SH-SY5Y (cell line): ENCODE results near the gene SEZ6L2.

Source experiments
- GATA2 ChIP-seq: IDR thresholded peaks from 2 replicates; pipeline ENCODE4 v1.6.1; 2011; ENCODE audit warnings: mild to moderate bottlenecking, low read depth, low read length
- GATA3 ChIP-seq: IDR thresholded peaks from 2 replicates; pipeline ENCODE4 v1.6.1; 2011; ENCODE audit warnings: low read depth, mild to moderate bottlenecking, low read length, moderate library complexity

- TF ChIP-seq GATA3, result no peak
- no peak for TF ChIP-seq GATA2
These were observed 36.3 kb downstream of the SEZ6L2 start, which contains the start of gene CDIPT for GRCh38 chr16:29862884-29863668.
